HG03521 (cell line): Measurements from ENCODE around the gene FASN.
A peak's percentile ranks its signal among the peaks of the same experiment; 100 is the strongest.
"Not testable (repeated sequence)": the region's sequence is repeated elsewhere in the genome, so short reads cannot be mapped to it uniquely, and the experiment has no call there.

Experiments
- ATAC-seq: cut with Tn5 transposase; IDR thresholded peaks from one replicate; pipeline ENCODE4 v1.9.1; 2021; ENCODE audit warnings: mild to moderate bottlenecking, moderate library complexity; ENCODE audit not compliant: unreplicated experiment

FASN gene

DNA sequence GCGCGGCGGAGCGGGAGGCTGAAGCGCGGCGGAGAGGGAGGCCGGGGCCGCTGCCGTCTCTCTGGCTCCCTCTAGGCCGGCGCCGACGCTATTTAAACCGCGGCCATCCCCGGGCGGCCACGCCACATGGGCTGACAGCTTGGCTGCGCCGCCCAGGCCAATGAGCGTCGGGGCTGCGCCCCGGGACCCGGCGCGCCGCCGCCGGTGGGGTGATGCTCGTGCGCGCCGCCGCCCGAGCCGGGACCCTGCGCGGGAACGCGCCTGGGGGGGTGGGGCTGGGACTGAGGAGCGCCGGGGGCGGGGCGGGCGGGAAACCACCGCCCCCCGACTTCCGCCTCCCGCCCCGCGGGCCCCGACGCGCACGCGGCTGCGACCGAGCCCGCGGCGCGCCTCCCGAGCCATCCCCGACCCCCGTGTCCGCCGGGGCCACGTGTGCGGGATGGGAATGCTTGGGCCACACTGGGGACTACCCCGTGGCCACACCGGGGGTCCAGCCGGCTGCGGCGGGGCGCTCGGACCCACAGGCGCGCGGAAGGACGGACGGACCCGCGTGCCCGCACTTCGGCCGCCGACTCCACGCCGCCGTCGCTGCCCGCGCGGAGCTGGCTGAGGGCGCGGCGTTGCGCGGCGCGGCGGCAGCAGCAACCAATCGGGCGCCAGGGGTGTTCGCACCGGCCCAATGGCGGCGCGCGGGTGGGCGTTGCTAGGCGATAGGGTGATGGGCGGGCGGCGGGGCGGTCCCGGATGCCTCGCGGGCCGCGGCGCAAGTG lies at the start of gene FASN:
Gene FASN, minus strand, starts transcription at position 68 of the 770 bp plus-strand sequence. CDS start 1,791 bp downstream, outside the sequence.
- peak; percentile 67 for ATAC-seq

GRCh38 chr17:82146663-82147654 lies 48.9 kb upstream of the FASN start:
- ATAC-seq, result no peak

DNA sequence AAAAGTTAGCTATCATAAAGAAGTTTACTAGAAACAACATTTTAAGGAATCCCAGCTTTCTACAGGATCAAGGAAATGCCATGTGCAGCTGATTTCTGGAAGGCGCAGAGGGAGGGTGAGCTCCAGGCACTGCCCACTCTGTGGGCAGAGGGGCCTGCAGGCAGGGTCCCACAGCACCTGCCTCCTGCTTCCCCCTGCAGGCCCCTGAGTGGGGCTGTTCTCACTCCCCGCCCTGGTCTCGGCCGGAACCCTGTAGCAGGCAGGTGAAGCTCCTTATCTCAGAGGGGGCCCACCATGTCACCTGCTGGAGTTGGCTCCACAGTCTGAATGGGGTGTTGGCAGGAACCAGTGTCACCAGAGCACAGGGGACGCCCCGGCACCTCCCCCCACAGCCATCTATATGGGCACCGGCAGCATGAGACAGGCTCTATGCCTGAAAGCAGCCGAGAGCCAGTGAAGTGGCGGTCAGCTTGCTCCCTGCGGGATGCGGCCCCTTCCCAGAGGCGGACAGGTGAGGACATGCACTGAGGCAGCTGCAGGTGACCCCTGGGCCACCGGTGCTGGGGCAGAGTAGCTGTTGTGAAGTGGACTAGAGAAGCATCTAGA lies 47.6 kb upstream of the FASN start:
- ATAC-seq, result no peak

GRCh38 chr17:82143333-82143732 lies 45.3 kb upstream of the FASN start:
- ATAC-seq, result no peak

DNA sequence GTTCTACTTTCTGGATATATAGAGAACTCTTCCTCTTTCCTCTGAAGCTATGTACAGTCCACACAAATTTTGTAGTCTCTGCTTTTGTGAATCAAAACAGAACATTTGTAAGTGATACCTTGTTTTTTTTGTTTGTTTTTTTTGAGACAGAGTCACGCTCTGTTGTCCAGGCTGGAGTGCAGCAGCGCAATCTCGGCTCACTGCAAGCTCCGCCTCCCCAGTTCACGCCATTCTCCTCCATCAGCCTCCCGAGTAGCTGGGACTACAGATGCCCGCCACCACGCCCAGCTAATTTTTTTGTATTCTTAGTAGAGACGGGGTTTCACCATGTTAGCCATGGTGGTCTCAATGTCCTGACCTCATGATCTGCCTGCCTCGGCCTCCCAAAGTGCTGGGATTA lies 41.9 kb upstream of the FASN start:
- not testable (repeated sequence) for ATAC-seq

- no peak for ATAC-seq
These were observed 40.5 kb upstream of the FASN start for GRCh38 chr17:82138511-82138992.

- no peak for ATAC-seq
These were observed 36.1 kb upstream of the FASN start for GRCh38 chr17:82134101-82134500.

GRCh38 chr17:82133166-82133953 lies 35.3 kb upstream of the FASN start:
- not testable (repeated sequence) for ATAC-seq

DNA sequence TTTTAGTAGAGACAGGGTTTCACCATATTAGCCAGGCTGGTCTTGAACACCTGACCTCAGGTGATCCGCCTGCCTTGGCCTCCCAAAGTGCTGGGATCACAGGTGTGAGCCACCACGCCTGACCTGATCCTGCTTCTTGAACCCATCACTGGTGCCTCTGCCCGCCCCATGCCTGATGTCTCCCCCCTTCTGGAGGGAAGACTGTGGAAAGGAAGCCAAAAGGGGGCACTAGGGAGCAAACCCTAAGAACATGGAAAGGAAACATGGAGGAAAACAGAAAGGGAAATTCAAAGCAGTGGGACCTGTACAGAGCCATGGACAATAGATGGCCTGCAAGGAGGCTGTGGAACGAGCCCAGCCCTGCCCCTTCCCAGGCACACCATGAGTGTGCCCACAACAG lies 31.1 kb upstream of the FASN start:
- no peak for ATAC-seq

- ATAC-seq, result no peak
These were observed 30.3 kb upstream of the FASN start for GRCh38 chr17:82128287-82128686.

GRCh38 chr17:82127704-82128103 lies 29.7 kb upstream of the FASN start:
- no peak for ATAC-seq

GRCh38 chr17:82127315-82127595 lies 29.2 kb upstream of the FASN start:
- no peak for ATAC-seq

GRCh38 chr17:82126556-82127314 lies 28.7 kb upstream of the FASN start:
- ATAC-seq, result no peak

- ATAC-seq, result no peak
These were observed 26.1 kb upstream of the FASN start for GRCh38 chr17:82124101-82124500.

GRCh38 chr17:82121660-82122629 lies 23.9 kb upstream of the FASN start:
- no peak for ATAC-seq

- ATAC-seq, result no peak
These were observed 23.2 kb upstream of the FASN start for GRCh38 chr17:82121246-82121645.

DNA sequence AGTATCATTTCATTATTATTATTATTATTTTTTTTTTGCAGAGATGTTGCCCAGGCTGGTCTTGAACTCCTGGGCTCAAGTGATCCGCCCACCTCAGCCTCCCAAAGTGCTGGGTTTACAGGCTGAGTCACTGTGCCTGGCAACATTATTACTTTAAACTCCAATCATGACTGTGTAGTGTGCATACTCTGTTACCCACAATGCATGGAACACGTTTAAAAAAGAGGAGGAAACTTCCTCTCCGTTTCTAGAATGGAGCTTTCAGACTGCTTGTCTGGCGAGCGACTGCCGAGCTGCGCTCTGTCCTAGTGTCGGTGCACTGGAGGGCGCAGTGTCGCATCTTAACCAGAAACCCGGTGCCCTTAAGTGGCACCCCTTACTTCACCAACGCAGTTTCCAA lies 22.1 kb upstream of the FASN start:
- ATAC-seq, result no peak

DNA sequence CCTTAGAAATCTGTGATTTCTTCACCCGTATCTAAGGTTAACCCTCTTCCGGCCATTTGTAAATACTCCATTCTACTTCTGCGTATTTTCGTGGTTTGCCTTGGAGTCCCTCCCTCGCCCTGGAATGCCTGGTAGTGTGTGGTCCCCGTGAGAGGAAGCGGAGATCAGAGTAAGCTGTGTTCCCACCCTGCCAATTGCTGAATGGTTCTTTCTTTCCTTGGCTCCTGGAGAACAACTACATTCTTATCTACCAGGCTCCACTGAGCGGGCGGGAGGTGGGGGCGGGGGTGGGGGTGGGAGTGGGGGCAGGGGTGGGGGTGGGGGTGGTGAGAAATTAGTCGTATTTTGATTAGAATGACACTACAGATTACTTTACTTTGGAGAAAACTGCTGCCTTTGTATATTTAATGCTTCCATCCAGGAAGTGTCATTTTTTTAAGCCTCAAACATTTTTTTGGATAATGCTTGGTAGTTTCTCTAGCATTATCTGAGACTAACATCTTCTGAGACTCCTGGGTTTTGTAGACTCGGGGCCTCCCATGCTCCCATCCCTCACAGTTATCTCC lies 20.9 kb upstream of the FASN start:
- no peak for ATAC-seq
